ENCODE data around the gene BUB1. TPM values are rescaled to one million over a fixed set of nuclear protein-coding genes. Genes with fewer than 3 reads are reported as not detected.

The BUB1 gene
- total and polyA plus RNA-seq, 12 donors, result 0.17 to 17.1 (median 1.3) TPM

DNA sequence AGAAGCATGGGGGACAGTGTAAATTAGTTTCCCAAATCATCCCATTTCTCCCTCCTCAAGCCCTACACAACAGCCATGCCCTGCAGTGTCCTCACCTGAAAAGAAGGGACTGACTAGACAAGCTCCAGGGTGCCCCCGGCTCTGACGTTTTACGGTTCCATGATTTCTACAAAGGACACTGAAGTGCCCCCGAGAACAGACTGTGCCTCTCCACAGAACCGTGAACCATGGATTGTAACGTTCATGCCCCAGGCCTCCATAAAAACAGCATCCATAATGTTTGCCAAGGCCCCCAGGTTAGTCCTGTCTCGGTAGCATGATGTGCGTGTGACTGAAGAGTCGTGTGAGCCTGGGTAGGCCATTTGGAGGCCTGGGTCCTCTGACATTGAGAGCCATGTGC, 47.5 kb upstream of the BUB1 start:
- WGBS, 4 donors, result 88 to 95% (median 93%) methylated on average over 6 to 9 of the region's 9 CpGs
- H3K4me1 ChIP-seq (replicated peaks in 1 of 2), result peaks cover 0 to under 1% of the 10 kb centered on the region in 2 donors
- H3K9me3 ChIP-seq (replicated peaks in 1 of 3), result no peaks in the 10 kb centered on the region
- TF ChIP-seq, protein P1, sequence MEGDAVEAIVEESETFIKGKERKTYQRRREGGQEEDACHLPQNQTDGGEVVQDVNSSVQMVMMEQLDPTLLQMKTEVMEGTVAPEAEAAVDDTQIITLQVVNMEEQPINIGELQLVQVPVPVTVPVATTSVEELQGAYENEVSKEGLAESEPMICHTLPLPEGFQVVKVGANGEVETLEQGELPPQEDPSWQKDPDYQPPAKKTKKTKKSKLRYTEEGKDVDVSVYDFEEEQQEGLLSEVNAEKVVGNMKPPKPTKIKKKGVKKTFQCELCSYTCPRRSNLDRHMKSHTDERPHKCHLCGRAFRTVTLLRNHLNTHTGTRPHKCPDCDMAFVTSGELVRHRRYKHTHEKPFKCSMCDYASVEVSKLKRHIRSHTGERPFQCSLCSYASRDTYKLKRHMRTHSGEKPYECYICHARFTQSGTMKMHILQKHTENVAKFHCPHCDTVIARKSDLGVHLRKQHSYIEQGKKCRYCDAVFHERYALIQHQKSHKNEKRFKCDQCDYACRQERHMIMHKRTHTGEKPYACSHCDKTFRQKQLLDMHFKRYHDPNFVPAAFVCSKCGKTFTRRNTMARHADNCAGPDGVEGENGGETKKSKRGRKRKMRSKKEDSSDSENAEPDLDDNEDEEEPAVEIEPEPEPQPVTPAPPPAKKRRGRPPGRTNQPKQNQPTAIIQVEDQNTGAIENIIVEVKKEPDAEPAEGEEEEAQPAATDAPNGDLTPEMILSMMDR (IDR thresholded peaks at IDR 0.05), result no peak
- TF ChIP-seq POLR2A (IDR thresholded peaks at IDR 0.05), result no peak
- no peak for DNase-seq
- intact Hi-C loops (cut with DNase I), result no loop called here
- H3K4me3 ChIP-seq, result no peak overlapping the region
- H3K27me3 ChIP-seq, result no peaks in the 10 kb centered on the region
- H3K27ac ChIP-seq, result no peak overlapping the region
- H3K36me3 ChIP-seq (replicated peaks in 1 of 2), result no peaks in the 10 kb centered on the region

- Histone ChIP-seq H3K27me3 (no peaks in the 10 kb centered on the region), H3K27ac (no peak overlapping the region), H3K9me3 (replicated peaks in 1 of 3) (no peaks in the 10 kb centered on the region), H3K36me3 (replicated peaks in 1 of 2) (no peaks in the 10 kb centered on the region), H3K4me1 (replicated peaks in 1 of 2) (peaks cover 0 to 6% of the 10 kb centered on the region in 2 donors), H3K4me3 (no peak overlapping the region)
- 65 to 88% (median 71%) methylated on average over 2 of the region's 2 CpGs for WGBS, 4 donors
- DNase-seq, result no peak
- intact Hi-C loops (cut with DNase I), result no loop called here
- TF ChIP-seq, protein P1 (IDR thresholded peaks at IDR 0.05), result no peak
- no peak for TF ChIP-seq POLR2A (IDR thresholded peaks at IDR 0.05)
Measured at GRCh38 chr2:110724820-110725219, 47.0 kb upstream of the BUB1 start.

DNA sequence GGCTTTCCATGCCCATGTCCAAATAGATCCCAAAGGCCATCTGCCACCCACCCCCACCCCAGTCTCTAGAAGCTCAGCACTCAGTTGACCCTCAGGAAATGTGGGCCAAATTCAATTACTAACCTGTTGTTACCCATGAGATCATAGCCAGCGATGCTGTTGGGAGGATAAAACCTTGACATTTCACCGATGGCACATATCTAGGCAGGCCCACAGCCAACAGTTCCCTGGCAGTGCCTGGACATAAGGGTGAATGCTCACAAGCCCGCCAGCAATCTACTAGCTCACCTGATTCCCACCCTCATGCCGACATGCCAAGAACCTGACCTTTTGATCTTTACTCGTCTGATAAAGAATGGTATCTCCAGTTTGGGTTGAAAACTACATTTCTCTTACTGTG, 42.7 kb upstream of the BUB1 start:
- WGBS, 4 donors, result 46 to 73% (median 52%) methylated on average over 4 to 5 of the region's 5 CpGs
- peak; percentile 59 to 74 (median 69) for DNase-seq
- intact Hi-C loops (cut with DNase I), result no loop called here

DNA sequence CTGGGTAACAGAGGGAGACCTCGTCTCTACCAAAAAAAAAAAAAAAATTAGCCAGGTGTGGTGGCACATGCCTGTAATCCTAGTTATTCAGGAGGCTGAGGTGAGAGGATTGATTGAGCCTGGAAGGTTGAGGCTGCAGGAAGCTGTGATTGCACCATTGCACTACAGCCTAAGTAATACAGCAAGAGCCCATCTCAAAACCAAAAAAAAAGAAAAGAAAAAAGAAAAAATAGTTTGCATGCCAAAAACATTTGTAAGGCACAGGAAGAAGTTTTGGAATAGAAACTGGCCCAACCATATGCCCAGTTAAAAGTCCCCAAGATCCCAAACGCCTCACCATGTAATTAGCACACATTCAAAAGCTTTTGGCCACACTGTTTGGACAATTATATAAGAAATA, 41.1 kb upstream of the BUB1 start:
- H3K4me3 ChIP-seq, result no peak overlapping the region
- H3K27ac ChIP-seq, result no peak overlapping the region
- intact Hi-C loops (cut with DNase I), result no loop called here
- WGBS, 4 donors, result 79 to 85% (median 80%) methylated on average over 2 of the region's 2 CpGs
- no peak for DNase-seq
- TF ChIP-seq, protein P1 (IDR thresholded peaks at IDR 0.05), result no peak
- TF ChIP-seq POLR2A (IDR thresholded peaks at IDR 0.05), result no peak
- no peaks in the 10 kb centered on the region for H3K9me3 ChIP-seq (replicated peaks in 1 of 3)
- peaks cover 7 to 28% of the 10 kb centered on the region in 2 donors for H3K4me1 ChIP-seq (replicated peaks in 1 of 2)
- H3K36me3 ChIP-seq (replicated peaks in 1 of 2), result no peaks in the 10 kb centered on the region
- H3K27me3 ChIP-seq, result no peaks in the 10 kb centered on the region

More for the DNA sequence above, 42.7 kb upstream of the BUB1 start:
- TF ChIP-seq, protein P1 (IDR thresholded peaks at IDR 0.05), result no peak
- no peak for TF ChIP-seq POLR2A (IDR thresholded peaks at IDR 0.05)
- no peak overlapping the region for H3K27ac ChIP-seq
- no peaks in the 10 kb centered on the region for H3K27me3 ChIP-seq
- no peaks in the 10 kb centered on the region for H3K9me3 ChIP-seq (replicated peaks in 1 of 3)
- H3K36me3 ChIP-seq (replicated peaks in 1 of 2), result no peaks in the 10 kb centered on the region
- H3K4me3 ChIP-seq, result no peak overlapping the region
- H3K4me1 ChIP-seq (replicated peaks in 1 of 2), result peaks cover 7 to 28% of the 10 kb centered on the region in 2 donors

Data from adrenal gland (tissue), 12 donors.